Spleen (tissue), 7 donors: ENCODE data around the gene TENM3.

Experiments
- CTCF ChIP-seq, 11 experiments: fragments of 200-600 bp in 7 of 11; fragments of 450-650 bp in 4 of 11; sonication (generic) in 4 of 11; IDR thresholded peaks in 8 of 11; conservative IDR thresholded peaks in 3 of 11; 1 replicate in 7 of 11; 2 replicates in 4 of 11; pipeline versions ENCODE4 v1.4.0 to v1.8.0; 2016 to 2021; ENCODE audit warnings: antibody characterized with exemption in 11 of 11, inconsistent platforms in 4 of 11, mild to moderate bottlenecking in 1 of 11
- POLR2AphosphoS5 ChIP-seq, 3 donors: sonication (generic); formaldehyde crosslinking; IDR thresholded peaks; one replicate each; pipeline ENCODE4 v1.5.1; 2017; ENCODE audit warnings: antibody characterized with exemption in 3 of 3
- donor health status: DM: no; HTN: no; CAD: no; lungs with moderate emphysema.
- donor health status: DM: no; HTN: no; CAD: no.
- donor health status: DM: no; HTN: no; CAD: no.

DNA sequence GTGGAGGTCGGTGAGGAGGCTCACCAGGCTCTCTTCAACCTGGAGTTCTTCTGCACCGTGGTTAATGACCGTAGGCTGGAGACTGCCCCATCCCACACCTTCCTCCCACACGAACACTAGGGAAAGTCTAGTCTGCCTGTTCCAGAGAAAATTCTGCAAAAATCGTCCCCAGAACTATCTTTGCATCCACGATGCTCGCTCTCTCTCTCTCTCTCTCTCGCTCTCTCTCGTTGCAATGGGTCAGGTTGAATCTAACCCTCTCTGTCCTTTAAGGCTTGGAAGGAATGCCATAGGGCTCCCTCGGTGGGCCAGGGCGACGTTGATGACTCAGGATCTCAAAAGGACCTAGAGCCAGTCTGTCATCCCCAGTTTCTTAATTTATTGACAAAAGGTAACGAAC is 562.5 kb downstream of the TENM3 start:
- no peak for TF ChIP-seq POLR2AphosphoS5 (IDR thresholded peaks at IDR 0.05)
- TF ChIP-seq CTCF (IDR thresholded peaks at IDR 0.05 in 8 of 11, conservative IDR thresholded peaks at IDR 0.05 in 3 of 11), result no peak
